GM21619 (cell line): ENCODE data around the gene ATP2B3.

Source experiments
- ATAC-seq: cut with Tn5 transposase; IDR thresholded peaks from one replicate; pipeline ENCODE4 v1.9.1; 2021; ENCODE audit not compliant: unreplicated experiment

Gene ATP2B3

GRCh38 chrX:153517423-153517822 is at the start of gene ATP2B3:
ATP2B3 (plus strand) TSS chrX:153517642; CDS start chrX:153536248, 18,606 bp downstream.
- no peak for ATAC-seq

- no peak for ATAC-seq
Observed at GRCh38 chrX:153468008-153468580, 49.3 kb upstream of the ATP2B3 start.

GRCh38 chrX:153469811-153470410 is 47.5 kb upstream of the ATP2B3 start:
- peak; percentile 37 for ATAC-seq

DNA sequence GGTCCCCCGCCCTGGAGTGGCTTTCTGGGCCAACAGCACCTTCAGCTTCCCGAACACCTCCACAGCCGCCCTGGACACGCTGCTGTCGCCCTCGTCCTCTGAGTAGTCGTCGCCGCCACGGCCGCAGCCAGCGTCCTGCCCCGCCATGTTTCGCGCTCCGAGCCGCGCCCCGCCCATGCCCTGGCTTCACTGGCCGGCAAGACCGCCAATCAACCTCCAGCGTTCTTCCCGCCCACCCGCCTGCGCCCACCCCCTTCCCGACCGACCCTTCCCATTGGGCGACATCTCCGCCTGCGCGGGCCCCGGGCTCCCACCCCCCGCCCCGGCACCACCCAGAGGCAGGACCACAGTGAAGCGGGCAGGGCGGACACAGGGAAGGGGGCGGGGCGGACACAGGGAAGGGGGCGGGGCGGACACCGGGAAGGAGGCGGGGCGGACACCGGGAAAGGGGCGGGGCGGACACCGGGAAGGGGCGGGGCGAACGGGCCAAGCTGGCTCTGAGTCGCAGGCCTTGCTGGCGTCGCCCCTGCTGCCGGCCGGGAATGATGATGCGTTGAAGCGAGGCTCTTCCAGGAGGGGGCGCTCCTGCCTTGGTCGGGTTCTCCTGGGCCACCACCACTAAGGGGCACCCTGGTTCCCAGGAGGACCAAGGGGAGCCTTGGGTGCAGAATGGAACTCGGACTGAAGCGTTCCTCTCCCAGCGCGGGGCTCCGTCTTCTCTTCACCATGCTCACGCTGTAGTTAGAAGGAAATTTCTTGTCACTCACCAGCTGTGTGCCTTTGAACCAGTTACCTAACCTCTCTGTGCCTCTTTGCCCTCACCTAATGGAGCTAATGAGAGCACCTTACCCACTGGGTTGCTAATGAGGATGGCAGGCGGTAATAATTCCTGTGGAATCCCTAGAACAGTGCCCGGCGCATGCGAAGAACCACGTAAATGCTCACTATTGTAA is 46.8 kb upstream of the ATP2B3 start, which contains the start of gene HAUS7:
Gene HAUS7, minus strand, starts transcription at position 166 of the 953 bp plus-strand sequence. Its CDS starts 19 bp downstream, at position 147.
- ATAC-seq = peak; percentile 84

GRCh38 chrX:153471663-153472280 is 45.7 kb upstream of the ATP2B3 start:
- no peak for ATAC-seq

GRCh38 chrX:153473126-153473525 is 44.3 kb upstream of the ATP2B3 start:
- ATAC-seq = no peak

- no peak for ATAC-seq
Observed at GRCh38 chrX:153474266-153474665, 43.2 kb upstream of the ATP2B3 start.

DNA sequence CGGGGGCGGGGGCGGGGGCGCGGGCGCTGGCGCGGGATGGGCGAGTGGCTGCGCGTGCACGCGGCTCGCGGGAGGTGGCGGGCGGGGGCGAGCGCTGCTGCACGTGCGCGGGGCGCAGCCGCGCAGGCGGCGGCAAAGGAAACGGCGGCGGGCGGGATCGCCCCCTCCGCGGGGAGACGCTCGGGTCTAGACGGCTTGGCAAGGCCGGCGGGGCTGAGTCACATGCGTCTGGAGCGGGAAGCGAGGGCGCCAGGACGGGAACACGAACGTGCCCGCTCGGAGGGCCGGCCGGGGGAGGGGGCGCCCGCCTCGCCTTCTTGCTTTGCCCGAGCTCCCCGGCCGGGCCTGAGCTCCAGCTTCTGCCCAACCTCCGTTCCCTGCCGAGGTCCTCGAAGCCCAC is 42.7 kb upstream of the ATP2B3 start:
- no peak for ATAC-seq

- ATAC-seq = no peak
Observed at GRCh38 chrX:153475271-153475670, 42.2 kb upstream of the ATP2B3 start.

GRCh38 chrX:153475751-153476281 is 41.6 kb upstream of the ATP2B3 start:
- no peak for ATAC-seq

GRCh38 chrX:153476666-153477363 is 40.6 kb upstream of the ATP2B3 start:
- ATAC-seq = no peak

- no peak for ATAC-seq
Observed at GRCh38 chrX:153477364-153477857, 40.0 kb upstream of the ATP2B3 start.

DNA sequence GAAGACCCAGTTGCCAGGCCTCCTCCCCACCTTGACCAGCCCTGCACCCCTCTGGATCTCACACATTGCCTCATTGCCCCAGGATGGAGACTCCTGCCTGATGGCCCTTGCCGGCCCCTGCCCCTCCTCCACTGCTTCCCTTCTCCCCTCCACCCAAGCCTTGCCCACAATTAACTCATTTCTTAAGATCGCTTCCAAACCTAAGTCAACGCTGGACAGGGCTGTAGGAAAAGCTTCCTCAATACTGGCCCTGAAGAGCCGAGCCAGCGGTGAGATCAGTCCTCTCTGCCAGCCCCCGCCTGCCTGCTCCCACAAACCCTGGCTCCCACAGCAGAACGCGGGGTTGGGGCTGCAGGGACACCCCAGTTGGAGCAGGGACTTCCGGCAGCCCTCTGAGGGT is 39.5 kb upstream of the ATP2B3 start:
- no peak for ATAC-seq

GRCh38 chrX:153478746-153479145 is 38.7 kb upstream of the ATP2B3 start:
- ATAC-seq = no peak

DNA sequence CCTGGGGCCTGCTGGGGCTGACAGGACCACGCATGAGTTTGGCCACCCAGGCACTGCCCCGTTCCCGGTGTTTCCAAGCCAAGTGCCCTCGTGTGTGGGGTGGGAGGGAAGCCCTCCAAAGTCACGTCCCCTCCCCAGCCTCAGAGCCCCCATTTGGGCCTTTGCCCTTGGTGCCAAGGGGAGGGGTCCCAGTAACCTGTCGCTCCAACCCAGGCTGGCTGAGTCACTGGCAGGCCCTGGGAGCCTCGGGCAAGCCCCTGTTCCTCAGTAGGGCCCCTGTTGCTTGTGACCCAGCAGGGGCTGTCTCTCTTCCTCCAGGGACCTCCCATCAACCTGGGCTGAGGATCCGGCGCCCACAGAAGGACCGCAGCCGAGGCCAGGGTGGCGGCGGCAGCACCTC is 36.4 kb upstream of the ATP2B3 start:
- no peak for ATAC-seq

DNA sequence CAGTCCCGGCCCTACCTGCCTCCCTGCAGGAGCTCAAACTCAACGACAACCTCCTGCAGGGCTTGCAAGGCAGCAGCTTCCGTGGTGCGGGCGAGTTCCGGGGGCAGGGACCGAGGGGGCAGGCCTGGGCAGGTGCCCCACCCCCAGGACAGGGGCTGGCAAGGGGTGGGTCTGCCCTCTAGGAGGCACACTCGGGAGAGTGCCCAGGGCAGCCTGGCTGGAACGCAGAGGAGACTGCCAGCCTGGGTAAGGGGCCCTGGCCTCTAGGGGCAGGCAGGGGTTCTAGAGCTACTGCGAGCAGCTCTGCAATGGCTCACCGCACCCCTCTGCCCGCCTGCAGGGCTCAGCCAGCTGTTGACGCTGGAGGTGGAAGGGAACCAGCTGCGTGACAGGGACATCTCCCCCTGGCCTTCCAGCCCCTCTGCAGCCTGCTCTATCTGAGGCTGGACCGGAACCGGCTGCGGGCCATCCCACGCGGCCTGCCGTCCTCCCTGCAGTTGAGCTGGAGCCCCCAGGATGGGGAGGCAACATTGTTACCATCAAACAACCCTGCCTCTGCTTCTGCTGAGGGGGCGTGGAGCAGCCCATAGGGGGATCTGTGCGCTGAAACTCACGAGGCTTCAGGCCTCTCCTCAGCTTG is 34.9 kb upstream of the ATP2B3 start:
- ATAC-seq = no peak

- ATAC-seq = no peak
Observed at GRCh38 chrX:153485396-153486080, 31.9 kb upstream of the ATP2B3 start.

- no peak for ATAC-seq
Observed at GRCh38 chrX:153486171-153486570, 31.3 kb upstream of the ATP2B3 start.

DNA sequence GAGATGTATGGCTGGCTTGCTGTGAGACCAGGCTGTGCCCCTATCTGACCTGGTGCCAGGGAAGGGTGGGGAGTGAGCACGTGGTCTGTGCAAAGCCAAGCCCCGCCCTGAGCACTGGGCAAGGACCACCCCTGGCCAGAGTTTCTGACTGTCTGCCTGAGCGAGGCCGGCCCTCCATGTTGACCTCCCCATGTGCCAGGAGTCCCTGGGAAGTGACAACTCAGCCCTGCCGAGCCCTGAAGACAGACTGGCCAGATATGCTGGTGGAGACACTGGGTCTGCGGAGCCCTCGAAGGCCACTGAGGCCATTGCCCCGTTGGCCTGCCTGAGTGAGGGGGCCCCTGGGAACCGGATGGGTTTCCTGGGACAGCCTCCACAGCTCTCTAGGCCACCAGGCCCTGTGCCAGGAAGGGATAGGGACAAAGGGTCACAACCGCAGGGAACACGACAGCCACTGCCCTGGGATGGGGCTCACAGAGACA is 29.8 kb upstream of the ATP2B3 start:
- no peak for ATAC-seq
